BE2C (cell line): ENCODE measurements around the gene VMAC.
A peak's percentile ranks its signal among the peaks of the same experiment; 100 is the strongest.

Source experiments
- DNase-seq: peaks from one replicate; pipeline ENCODE4 v3.0.0-alpha.2; 2020
- H3K27me3 ChIP-seq: fragments of 250-450 bp; sonication (Bioruptor Pico); 2 replicates; pipeline ENCODE4 v1.5.1; 2020; ENCODE audit warnings: mild to moderate bottlenecking
- H3K36me3 ChIP-seq: fragments of 250-450 bp; sonication (Bioruptor Pico); 2 replicates; pipeline ENCODE4 v1.5.1; 2020; ENCODE audit warnings: mild to moderate bottlenecking
- H3K4me1 ChIP-seq: fragments of 250-450 bp; sonication (Bioruptor Pico); 2 replicates; pipeline ENCODE4 v1.5.1; 2020
- H3K4me3 ChIP-seq: 2 replicates; pipeline ENCODE4 v1.5.1; 2011; ENCODE audit warnings: low read depth, low read length
- H3K9me3 ChIP-seq: fragments of 250-450 bp; sonication (Bioruptor Pico); 2 replicates; pipeline ENCODE4 v1.5.1; 2020
- TF ChIP-seq, protein P1 (sequence below): IDR thresholded peaks from 2 replicates; pipeline ENCODE4 v1.5.1; 2012; ENCODE audit warnings: mild to moderate bottlenecking, low read depth, low read length

VMAC gene

DNA sequence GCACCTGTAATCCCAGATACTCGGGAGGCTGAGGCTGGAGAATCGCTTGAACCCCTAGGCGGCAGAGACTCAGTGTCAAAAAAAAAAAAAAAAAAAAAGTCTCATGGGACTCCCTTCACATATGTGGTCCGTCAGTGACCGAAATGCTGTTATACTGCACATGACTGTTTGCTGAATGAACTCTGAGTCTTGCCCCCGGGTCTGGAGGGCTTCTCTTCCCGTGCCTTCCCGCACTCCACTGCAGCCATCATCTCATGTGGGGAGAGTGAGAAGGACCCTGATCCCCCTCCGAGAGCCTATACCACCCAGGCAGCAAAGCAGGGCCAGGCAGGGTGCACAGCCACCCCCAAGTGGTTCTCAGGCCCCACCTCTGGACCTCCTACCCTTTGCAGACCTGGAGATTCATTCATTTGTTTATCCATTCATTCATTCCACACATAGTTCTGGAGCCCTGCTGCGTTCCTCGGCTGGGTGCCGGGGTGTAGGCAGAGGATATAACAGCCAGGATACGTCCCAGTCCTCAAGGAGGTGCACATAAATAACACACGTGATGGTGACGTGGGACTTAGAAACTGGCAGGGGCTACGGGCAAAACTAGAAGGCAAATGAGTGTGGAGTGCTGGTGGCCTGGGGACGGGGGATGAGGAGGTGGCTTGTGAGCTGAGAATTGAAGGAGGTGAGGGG, 15.2 kb upstream of the VMAC start:
- no peaks in the 10 kb centered on the region for H3K9me3 ChIP-seq
- no peak overlapping the region for H3K4me3 ChIP-seq
- H3K36me3 ChIP-seq, result no peaks in the 10 kb centered on the region
- TF ChIP-seq, protein P1, sequence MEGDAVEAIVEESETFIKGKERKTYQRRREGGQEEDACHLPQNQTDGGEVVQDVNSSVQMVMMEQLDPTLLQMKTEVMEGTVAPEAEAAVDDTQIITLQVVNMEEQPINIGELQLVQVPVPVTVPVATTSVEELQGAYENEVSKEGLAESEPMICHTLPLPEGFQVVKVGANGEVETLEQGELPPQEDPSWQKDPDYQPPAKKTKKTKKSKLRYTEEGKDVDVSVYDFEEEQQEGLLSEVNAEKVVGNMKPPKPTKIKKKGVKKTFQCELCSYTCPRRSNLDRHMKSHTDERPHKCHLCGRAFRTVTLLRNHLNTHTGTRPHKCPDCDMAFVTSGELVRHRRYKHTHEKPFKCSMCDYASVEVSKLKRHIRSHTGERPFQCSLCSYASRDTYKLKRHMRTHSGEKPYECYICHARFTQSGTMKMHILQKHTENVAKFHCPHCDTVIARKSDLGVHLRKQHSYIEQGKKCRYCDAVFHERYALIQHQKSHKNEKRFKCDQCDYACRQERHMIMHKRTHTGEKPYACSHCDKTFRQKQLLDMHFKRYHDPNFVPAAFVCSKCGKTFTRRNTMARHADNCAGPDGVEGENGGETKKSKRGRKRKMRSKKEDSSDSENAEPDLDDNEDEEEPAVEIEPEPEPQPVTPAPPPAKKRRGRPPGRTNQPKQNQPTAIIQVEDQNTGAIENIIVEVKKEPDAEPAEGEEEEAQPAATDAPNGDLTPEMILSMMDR, result no peak
- peaks cover 22% of the 10 kb centered on the region for H3K4me1 ChIP-seq
- DNase-seq, result no peak
- H3K27me3 ChIP-seq, result peaks cover 11% of the 10 kb centered on the region

DNA sequence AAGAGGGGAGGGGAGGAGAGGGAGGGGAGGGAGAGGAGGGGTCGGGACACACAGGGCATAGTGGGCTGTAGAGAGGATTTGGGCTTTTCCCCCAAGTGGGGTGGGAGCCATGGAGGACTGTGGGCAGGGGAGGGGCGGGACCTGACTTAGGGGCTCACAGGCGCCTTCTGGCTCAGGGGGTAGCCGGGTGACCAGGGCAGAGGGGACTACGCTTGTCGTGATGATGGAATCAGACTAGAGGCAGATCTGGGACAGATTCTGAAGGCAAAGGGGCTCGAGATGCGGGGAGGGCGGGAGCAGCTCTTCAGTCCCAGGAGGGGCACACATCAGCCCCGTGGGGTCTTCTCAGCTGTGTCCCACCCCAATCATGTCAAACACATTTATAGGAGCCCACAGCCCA, 14.6 kb upstream of the VMAC start:
- H3K9me3 ChIP-seq, result no peaks in the 10 kb centered on the region
- peaks cover 2% of the 10 kb centered on the region for H3K36me3 ChIP-seq
- H3K27me3 ChIP-seq, result peaks cover 11% of the 10 kb centered on the region
- H3K4me3 ChIP-seq, result no peak overlapping the region
- DNase-seq, result no peak
- peaks cover 28% of the 10 kb centered on the region for H3K4me1 ChIP-seq
- TF ChIP-seq, protein P1, result no peak

DNA sequence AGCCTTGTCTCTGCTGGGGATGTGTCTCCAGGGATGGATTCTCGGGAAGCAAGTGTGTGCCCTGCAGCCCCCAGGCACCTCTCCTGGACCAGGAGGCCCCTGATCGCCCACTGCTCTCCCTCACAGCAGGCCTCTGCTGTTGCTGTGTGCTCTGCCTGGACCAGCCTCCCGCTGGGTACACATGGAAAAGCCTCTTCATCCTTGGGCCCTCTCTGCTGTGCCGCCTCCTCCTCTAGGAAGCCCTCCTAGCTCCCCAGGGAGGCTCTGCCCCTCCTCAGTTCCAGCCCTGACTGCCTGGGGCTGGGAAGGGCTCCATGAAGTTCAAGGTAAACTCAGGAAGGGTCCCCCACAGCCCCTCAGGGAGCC, 13.1 kb upstream of the VMAC start:
- DNase-seq, result peak; percentile 35

DNA sequence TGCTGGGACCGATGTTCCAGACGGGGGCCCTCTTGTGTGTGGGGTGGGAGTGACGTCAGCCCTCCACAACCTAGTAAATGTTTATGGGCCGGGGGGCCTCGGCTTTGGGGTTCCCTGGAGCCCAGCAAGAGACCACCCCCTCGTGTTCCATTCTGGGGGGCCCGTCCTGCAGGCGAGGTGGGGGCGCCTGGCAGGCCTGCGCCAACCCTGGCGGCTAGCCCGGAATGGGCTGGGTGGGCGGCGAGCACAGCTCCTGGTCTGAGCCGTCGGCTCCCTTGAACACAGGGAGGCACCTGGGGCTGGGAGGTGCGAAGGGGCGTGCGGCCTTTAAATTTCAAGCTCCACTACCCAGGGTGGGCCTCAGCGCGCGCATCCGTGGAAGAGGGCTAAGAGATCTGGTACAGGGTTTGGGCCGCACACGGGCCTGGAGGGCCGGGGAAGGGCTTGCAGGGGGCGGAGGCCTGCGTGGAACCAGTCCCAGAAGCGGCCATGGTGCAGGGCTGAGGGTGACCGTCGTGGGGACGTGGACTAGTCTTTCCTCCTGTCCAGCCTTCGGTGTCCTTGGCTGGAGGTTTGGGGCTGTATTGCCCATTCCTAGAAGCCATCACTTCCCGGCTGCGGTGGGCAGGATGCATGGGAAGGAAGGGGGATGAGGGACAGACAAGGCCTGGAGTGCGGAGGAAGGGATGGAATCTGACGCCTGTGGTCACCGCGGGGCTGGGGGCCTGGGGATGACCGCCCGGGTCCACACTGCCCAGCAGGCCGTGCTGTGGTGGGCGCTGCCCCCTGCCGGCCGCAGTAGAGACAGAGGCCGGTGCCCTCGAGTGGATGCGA, 12.5 kb upstream of the VMAC start:
- peaks cover 17% of the 10 kb centered on the region for H3K36me3 ChIP-seq
- peak; percentile 66 for DNase-seq
- peaks cover 11% of the 10 kb centered on the region for H3K27me3 ChIP-seq
- H3K4me1 ChIP-seq, result peaks cover 31% of the 10 kb centered on the region
- no peak overlapping the region for H3K4me3 ChIP-seq
- H3K9me3 ChIP-seq, result no peaks in the 10 kb centered on the region
- TF ChIP-seq, protein P1, result peak; percentile 74

More for the DNA sequence above, 13.1 kb upstream of the VMAC start:
- Histone ChIP-seq H3K4me3 (no peak overlapping the region), H3K4me1 (peaks cover 31% of the 10 kb centered on the region), H3K27me3 (peaks cover 11% of the 10 kb centered on the region), H3K36me3 (peaks cover 14% of the 10 kb centered on the region), H3K9me3 (no peaks in the 10 kb centered on the region)
- TF ChIP-seq, protein P1, result no peak

DNA sequence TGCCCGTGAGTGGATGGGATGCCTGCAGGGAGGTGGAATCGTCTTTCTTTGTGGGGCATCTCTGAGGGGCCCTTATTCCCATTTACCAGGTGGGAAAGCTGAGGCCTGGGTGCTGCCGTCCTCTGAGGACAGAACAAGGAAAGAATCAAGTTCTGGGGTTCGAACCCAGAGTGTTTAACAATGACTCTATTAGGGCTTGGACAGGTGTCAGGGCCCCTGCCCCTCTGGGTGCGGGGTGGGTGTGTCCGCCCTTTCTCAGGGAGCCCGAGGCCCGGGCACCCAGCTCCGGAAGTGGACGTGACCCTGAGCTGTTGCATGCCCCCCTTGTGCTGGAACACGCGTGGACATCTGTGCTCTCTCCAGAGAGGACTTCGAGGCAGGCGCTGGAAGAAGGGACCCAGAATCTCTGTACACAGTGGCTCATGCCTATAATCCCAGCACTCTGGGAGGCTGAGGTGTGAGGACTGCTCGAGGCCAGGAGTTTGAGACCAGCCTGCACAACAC, 11.8 kb upstream of the VMAC start:
- Histone ChIP-seq H3K27me3 (peaks cover 11% of the 10 kb centered on the region), H3K36me3 (peaks cover 17% of the 10 kb centered on the region), H3K4me3 (no peak overlapping the region), H3K9me3 (no peaks in the 10 kb centered on the region), H3K4me1 (peaks cover 31% of the 10 kb centered on the region)
- DNase-seq, result no peak
- TF ChIP-seq, protein P1, result no peak

DNA sequence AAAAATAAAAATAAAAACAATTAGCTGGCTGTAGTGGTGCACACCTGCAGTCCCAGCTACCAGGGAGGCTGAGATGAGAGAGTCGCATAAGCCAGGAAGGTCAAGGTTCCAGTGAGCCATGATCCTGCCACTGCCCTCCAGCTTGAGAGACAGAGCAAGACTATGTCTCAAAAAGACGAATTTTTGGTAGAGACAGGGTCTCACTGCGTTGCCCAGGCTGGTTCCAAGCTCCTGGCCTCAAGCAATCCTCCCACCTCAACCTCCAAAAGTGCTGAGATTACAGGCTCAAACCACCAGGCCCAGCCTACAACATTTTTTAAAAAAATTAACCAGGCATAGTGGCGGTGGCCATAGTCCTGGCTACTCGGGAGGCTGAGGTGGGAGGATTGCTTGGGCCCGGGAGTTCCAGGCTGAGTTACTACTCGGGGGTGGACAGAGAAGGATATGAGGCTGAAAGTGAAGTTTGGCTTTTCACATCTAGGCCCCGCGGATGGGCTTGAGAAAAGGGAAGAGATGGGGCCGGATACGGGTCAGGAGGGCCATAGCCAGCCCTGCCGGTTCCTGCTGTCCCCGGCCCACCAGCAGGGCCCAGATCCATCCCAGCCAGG, 11.3 kb upstream of the VMAC start:
- TF ChIP-seq, protein P1, result no peak
- Histone ChIP-seq H3K9me3 (no peaks in the 10 kb centered on the region), H3K4me3 (no peak overlapping the region), H3K27me3 (peaks cover 11% of the 10 kb centered on the region), H3K4me1 (peaks cover 31% of the 10 kb centered on the region), H3K36me3 (peaks cover 17% of the 10 kb centered on the region)
- DNase-seq, result no peak
